HG03045 (cell line): Measurements from ENCODE around the gene MTF1.
A peak's percentile ranks its signal among the peaks of the same experiment; 100 is the strongest.

Source experiments
- ATAC-seq: cut with Tn5 transposase; IDR thresholded peaks from one replicate; pipeline ENCODE4 v1.9.1; 2021; ENCODE audit warnings: mild to moderate bottlenecking, moderate library complexity; ENCODE audit not compliant: unreplicated experiment

Gene MTF1

GRCh38 chr1:37836788-37837187 is 22.6 kb downstream of the MTF1 start:
- no peak for ATAC-seq

DNA sequence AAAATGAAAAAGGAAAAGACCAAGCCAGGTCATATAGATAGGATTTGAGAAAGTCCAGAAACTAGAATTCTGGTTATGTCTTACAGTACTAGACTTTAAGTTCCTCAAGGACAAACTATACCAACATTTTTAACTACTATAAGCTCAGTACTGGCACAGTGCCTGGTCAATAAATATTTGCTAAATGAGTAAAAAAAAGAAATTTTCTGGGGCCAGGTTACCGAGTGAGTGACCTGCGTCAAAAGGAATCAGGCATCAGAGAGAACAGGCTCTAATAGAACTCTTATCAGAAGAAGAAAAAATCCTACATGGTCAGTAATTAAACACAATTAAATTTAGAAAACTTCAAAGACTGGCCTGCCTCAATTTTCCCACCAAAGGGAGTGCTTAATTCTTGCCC is 27.6 kb downstream of the MTF1 start:
- no peak for ATAC-seq

DNA sequence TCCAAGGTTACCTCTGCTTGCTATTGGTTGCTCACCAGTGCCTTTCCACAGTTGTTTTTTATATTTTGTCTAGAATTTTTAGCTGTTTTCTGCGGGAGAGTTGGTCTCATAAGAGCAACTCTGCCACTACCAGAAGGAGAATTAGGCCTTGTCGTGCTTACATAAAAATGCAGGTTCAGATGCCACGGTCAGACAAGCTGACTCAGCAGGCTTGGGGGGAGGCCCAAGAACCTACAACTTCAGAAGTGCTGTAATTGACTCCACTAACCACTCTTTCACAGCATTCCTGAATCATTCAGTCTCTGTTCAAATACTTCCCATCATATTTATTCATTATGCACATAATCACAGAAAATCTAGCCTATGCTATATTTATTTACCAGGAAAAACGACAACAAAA is 28.3 kb downstream of the MTF1 start:
- no peak for ATAC-seq

GRCh38 chr1:37828410-37829074 is 30.9 kb downstream of the MTF1 start:
- ATAC-seq, result no peak

DNA sequence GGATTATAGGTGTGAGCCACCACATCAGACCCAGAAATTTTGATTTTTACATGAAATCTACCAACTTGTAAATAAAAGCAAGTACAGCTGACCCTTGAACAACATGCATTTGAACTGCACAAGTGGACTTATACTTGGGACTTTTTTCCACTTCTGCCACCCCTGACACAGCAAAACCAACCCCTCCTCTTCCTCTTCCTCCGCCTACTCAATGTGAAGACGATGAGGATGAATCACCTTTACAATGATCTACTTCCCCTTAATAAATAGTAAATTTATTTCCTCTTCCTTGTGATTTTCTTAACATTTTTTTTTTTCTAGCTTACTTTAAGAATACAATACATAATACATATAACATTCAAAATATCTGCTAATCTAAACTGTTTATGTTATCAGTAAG is 33.9 kb downstream of the MTF1 start:
- ATAC-seq, result no peak

GRCh38 chr1:37824001-37824400 is 35.4 kb downstream of the MTF1 start:
- ATAC-seq, result no peak

DNA sequence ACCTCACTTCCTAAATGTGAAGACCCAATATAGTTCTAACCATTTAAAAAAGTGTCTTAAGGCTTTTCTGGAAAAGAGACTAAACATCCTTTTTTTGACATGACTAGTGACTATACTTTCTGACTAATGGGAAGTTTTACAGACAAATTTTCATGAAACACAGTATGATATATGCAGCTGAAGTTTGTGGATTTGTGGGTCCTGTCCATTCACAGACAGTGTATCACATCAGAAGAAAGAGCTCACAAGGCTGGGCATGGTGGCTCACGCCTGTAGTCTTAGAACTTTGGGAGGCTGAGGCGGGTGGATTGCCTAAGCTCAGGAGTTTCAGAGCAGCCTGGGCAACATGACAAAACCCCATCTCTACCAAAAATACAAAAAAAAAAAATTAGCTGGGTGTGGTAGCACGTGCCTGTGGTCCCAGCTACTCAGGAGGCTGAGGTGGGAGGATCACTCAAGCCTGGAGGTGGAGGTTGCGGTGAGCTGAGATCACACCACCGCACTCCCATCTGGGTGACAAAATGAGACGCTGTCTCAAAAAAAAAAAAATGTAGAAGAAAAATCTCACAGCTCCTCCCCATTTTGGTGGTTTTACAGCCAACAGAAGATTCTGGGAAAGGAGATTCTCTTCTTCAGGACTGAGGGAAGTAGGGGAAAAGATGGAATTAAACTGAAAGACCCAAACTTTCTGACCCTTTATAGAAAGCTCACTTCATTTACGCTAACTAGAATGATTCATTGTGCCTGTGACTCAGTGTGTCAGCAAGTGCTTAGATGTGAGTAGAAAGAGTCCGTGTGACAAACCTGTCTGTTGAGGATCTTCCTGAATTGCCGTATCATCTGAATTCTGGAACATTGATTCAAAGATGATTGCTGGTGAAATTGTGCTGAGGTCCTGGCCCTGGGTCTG is 36.2 kb downstream of the MTF1 start:
- no peak for ATAC-seq

GRCh38 chr1:37821481-37821880 is 37.9 kb downstream of the MTF1 start:
- no peak for ATAC-seq

DNA sequence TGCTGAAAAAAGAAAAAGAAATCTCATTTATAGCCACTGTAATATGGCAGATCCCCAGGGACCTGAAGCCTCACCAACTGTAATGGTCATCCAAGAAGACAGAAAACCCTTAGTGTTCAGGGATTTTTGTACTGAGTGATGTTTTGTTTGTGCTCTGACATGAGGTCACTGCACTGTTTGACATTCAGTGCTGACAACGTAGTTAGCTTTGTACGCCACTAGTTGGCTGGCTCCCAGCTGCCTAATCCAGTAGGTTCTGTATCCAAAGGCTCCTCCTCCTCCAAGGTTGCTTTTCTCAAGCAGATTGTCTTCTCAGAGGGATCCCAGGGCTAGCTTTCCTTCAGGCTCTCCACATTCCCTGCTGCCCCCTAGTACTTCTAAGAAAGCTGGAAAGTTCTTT is 41.9 kb downstream of the MTF1 start:
- ATAC-seq, result no peak

- ATAC-seq, result no peak
Observed at GRCh38 chr1:37814252-37814651, 45.1 kb downstream of the MTF1 start.

GRCh38 chr1:37813529-37814145 is 45.8 kb downstream of the MTF1 start:
- ATAC-seq, result no peak

GRCh38 chr1:37811027-37811655 is 48.3 kb downstream of the MTF1 start:
- ATAC-seq, result no peak

DNA sequence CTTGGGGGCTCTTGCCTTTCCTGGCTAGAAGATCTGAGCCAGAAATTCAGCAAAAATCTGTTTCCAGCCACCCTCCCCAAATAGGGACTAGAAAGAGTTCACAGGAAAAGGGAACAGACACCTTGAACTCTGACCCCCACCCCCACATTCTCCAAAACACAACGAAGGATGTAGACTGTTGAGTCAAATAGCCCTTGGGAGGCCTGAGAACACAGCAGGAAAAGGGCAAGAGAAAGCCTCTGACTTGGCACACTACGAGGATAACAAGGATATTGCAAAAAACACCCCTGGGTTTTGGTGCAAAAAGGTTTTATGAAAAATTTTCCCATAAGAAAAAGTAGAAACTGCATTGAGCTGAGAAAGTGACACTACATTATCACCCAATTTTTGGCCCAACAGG is 49.5 kb downstream of the MTF1 start:
- ATAC-seq, result no peak

- peak; percentile 46 for ATAC-seq
Observed at GRCh38 chr1:37808369-37809319, 50.7 kb downstream of the MTF1 start.

DNA sequence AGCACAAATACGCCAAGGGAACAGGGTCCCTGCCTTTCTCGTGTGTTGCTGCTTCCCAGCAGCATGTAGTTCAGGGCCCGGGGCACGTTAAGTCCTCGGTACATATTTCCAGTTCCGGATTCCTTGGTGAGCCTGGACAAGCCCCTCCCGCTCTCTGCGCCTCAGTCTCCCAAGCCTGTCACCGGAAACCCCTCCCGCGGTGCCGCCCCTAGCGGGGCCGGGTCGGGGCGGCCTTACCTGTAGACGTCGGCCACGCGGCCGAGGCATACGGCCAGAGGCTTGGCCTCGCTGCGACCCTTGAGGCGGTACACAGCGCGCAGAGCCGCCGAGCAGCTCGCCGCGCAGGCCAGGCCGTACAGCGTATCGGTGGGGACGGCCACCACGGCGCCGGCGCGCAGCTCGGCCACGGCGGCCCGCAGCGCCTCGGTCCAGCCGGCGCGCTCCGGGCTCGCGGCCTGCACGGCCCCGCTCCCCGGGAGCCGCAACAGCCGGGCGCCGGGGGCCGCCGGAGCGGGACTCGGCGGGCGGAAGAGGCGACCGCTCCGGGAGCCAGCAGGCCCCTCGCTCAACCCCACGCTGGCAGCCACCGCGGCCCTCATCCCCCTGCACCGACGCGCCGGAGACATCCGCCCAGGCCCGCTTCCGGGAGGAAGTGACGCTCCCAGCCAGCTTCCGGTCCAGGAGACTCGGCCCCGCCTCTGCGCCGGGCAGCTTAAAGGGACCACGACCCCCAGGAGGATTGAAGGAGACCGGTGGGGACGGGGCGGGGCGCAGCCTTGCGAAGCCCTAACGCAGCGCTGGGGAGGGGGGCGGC is 51.6 kb downstream of the MTF1 start, which contains the start of the genes C1orf122 and YRDC:
Gene C1orf122 (plus strand): TSS at position 236 of the 814 bp plus-strand sequence. CDS start 615 bp downstream, outside the sequence.
Gene YRDC (minus strand): TSS at position 654 of the 814 bp plus-strand sequence. CDS start 28 bp downstream, at position 626.
- ATAC-seq, result peak; percentile 86

GRCh38 chr1:37807220-37807554 is 52.2 kb downstream of the MTF1 start:
- no peak for ATAC-seq

- ATAC-seq, result no peak
Observed at GRCh38 chr1:37802439-37802838, 57.0 kb downstream of the MTF1 start.

DNA sequence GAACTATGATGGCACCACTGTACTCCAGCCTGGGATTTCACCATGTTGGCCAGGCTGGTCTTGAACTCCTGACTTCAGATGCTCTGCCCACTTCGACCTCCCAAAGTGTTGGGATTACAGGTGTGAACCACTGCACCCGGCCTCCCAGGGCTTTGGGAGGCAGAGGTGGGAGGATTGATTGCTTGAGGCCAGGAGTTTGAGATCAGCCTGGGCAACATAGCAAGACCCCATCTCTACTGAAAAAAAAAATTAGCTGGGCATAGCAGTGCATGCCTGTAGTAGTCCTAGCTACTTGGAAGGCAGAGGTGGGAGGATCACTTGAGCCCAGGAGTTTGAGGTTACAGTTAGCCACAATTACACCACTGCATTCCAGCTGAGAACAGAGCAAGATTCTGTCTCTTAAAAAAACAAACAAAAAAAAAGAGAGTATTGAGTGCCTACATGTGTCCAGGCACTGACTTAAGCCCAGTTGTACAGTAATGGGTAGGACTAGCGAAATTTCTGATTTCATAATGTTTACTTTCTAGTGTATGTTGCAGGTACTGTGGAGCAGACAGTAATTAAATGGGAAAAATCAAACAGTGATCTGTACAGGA is 61.5 kb downstream of the MTF1 start:
- ATAC-seq, result no peak
